PC-3 (cell line): Measurements from ENCODE around the gene TTC23L. TPM values are rescaled to one million over a fixed set of nuclear protein-coding genes. Genes with fewer than 3 reads are reported as not detected.

Source experiments
- ATAC-seq: fragments of 200-7000 bp; cut with Tn5 transposase; 2 replicates; pipeline ENCODE4 v1.9.1; 2020; ENCODE audit warnings: mild to moderate bottlenecking, moderate library complexity
- BruUV-seq: library from RNA; stranded (reverse); fragments of 400-500 nt; replicated peaks from 2 replicates; lab custom pipeline; 2021; lab: Mats Ljungman, UMichigan
- CTCF ChIA-PET: fragments of 300-600 bp; sonication (Branson Sonifier 250); formaldehyde crosslinking; loops from one replicate; lab custom pipeline; 2022; ENCODE audit warnings: antibody characterized with exemption; lab: Charles Lee
- POLR2A ChIA-PET: fragments of 300-600 bp; sonication (Branson Sonifier 250); formaldehyde crosslinking; loops from one replicate; lab custom pipeline; 2022; ENCODE audit warnings: antibody characterized with exemption; ENCODE audit not compliant: unreplicated experiment; lab: Charles Lee
- DNase-seq: peaks from one replicate; pipeline ENCODE4 v3.0.0-alpha.2; 2015
- H2AFZ ChIP-seq: fragments of 300-600 bp; sonication (generic); 2 replicates; pipeline ENCODE4 v1.6.0; 2016; ENCODE audit warnings: antibody characterized with exemption, low read length
- H3F3A ChIP-seq: fragments of 300-600 bp; sonication (generic); one replicate; pipeline ENCODE4 v1.6.0; 2017; ENCODE audit warnings: antibody characterized with exemption, low read length, control low read depth, mild to moderate bottlenecking; ENCODE audit not compliant: unreplicated experiment
- H3K27ac ChIP-seq: fragments of 300-600 bp; sonication (generic); 2 replicates; pipeline ENCODE4 v1.5.1; 2016; ENCODE audit warnings: mild to moderate bottlenecking, low read length
- H3K27me3 ChIP-seq: fragments of 300-600 bp; sonication (generic); 2 replicates; pipeline ENCODE4 v1.6.1; 2016; ENCODE audit warnings: low read length, mixed read lengths
- H3K36me3 ChIP-seq: fragments of 300-600 bp; sonication (generic); 2 replicates; pipeline ENCODE4 v1.6.1; 2016; ENCODE audit warnings: low read depth, mixed run types, low read length, mixed read lengths
- H3K4me1 ChIP-seq: fragments of 300-600 bp; sonication (generic); 2 replicates; pipeline ENCODE4 v1.5.1; 2016; ENCODE audit warnings: low read length; ENCODE audit not compliant: insufficient read depth
- H3K4me2 ChIP-seq: fragments of 300-600 bp; sonication (generic); 2 replicates; pipeline ENCODE4 v1.6.0; 2016; ENCODE audit warnings: low read length
- H3K4me3 ChIP-seq: fragments of 300-600 bp; sonication (generic); 2 replicates; pipeline ENCODE4 v1.5.1; 2016; ENCODE audit warnings: mild to moderate bottlenecking, low read length, mixed read lengths
- H3K79me2 ChIP-seq: fragments of 300-600 bp; sonication (generic); 2 replicates; pipeline ENCODE4 v1.6.1; 2017; ENCODE audit warnings: low read length, mixed read lengths
- H3K9ac ChIP-seq: fragments of 300-600 bp; sonication (generic); 2 replicates; pipeline ENCODE4 v1.6.0; 2016; ENCODE audit warnings: mild to moderate bottlenecking, low read length
- H3K9me2 ChIP-seq: fragments of 300-600 bp; sonication (generic); replicated peaks from 2 replicates; pipeline ENCODE4 v1.6.1; 2016; ENCODE audit warnings: mixed run types, low read length, mixed read lengths
- H3K9me3 ChIP-seq: fragments of 300-600 bp; sonication (generic); 2 replicates; pipeline ENCODE4 v1.6.1; 2016; ENCODE audit warnings: low read length, mixed read lengths
- H4K20me1 ChIP-seq: fragments of 300-600 bp; sonication (generic); 2 replicates; pipeline ENCODE4 v1.6.1; 2016; ENCODE audit warnings: low read length, mixed read lengths
- CTCF ChIP-seq: fragments of 300-600 bp; sonication (generic); conservative IDR thresholded peaks from 2 replicates; pipeline ENCODE4 v1.5.1; 2017; ENCODE audit warnings: antibody characterized with exemption, low read depth, mild to moderate bottlenecking, low read length
- EZH2 ChIP-seq: fragments of 300-600 bp; sonication (generic); IDR thresholded peaks from one replicate; pipeline ENCODE4 v1.6.1; 2017; ENCODE audit warnings: antibody characterized with exemption, mild to moderate bottlenecking, low read length; ENCODE audit not compliant: unreplicated experiment
- EZH2phosphoT487 ChIP-seq: fragments of 300-600 bp; sonication (generic); IDR thresholded peaks from 2 replicates; pipeline ENCODE4 v1.6.1; 2018; ENCODE audit warnings: mild to moderate bottlenecking, antibody characterized with exemption, low read length, borderline replicate concordance
- intact Hi-C: fragments of 100-400 bp; cut with micrococcal nuclease; formaldehyde crosslinking; loops from 2 replicates; pipeline ENCODE4 v1.9.0; 2023
- total RNA-seq: library from RNA; depleted of rRNA; stranded (reverse); fragments of >200 nt; gene quantifications from 2 replicates; pipeline ENCODE4 v1.2.3, GENCODE V29; 2014

TTC23L gene
- total RNA-seq, 1 experiment from 2014 or later = 0.84 TPM

DNA sequence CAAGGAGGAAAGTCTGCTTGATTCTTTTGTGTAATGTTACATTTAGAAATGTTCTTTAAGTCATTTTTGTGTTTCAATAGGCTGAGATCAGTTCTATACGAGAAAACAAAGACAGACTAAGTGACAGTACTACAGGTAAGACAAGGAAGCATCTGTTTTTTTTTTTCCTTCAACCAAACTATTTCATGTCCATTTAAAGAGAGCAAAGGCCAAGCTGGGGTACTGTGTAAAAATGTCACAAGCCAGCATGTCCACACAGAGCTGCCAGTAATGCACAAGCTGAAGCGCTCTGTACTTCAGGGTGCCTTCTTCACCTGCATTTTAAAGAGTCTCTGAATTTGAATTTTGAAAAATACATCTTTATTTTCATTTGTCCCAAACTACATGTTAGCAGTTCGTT is 20.2 kb upstream of the TTC23L start:
- Histone ChIP-seq H4K20me1 (no peaks in the 10 kb centered on the region), H3K9ac (no peak overlapping the region), H3K36me3 (peaks cover 56% of the 10 kb centered on the region), H3K27me3 (no peaks in the 10 kb centered on the region), H3K27ac (no peak overlapping the region), H3K79me2 (no peaks in the 10 kb centered on the region), H2AFZ (no peak overlapping the region), H3K4me1 (no peaks in the 10 kb centered on the region), H3K9me2 (no peaks in the 10 kb centered on the region), H3K4me2 (no peak overlapping the region), H3K9me3 (no peaks in the 10 kb centered on the region), H3K4me3 (no peak overlapping the region), H3F3A (no peaks in the 10 kb centered on the region)
- intact Hi-C loops = no loop called here
- no TSS peak for BruUV-seq
- ATAC-seq (no peak), DNase-seq (no peak)
- ChIA-PET POLR2A (no interaction called here), CTCF (no interaction called here)
- TF ChIP-seq EZH2phosphoT487 (no peak), CTCF (no peak)

GRCh38 chr5:34820593-34820992 is 18.4 kb upstream of the TTC23L start:
- Histone ChIP-seq H3K9me2 (no peaks in the 10 kb centered on the region), H3K36me3 (peaks cover 58% of the 10 kb centered on the region), H3K4me2 (no peak overlapping the region), H2AFZ (no peak overlapping the region), H4K20me1 (no peaks in the 10 kb centered on the region), H3K27ac (no peak overlapping the region), H3K27me3 (no peaks in the 10 kb centered on the region), H3F3A (no peaks in the 10 kb centered on the region), H3K79me2 (no peaks in the 10 kb centered on the region), H3K9ac (no peak overlapping the region), H3K4me1 (no peaks in the 10 kb centered on the region), H3K9me3 (no peaks in the 10 kb centered on the region), H3K4me3 (no peak overlapping the region)
- intact Hi-C loops = no loop called here
- no peak for DNase-seq
- no TSS peak for BruUV-seq
- TF ChIP-seq EZH2 (no peak), EZH2phosphoT487 (no peak), CTCF (no peak)
- POLR2A ChIA-PET = no interaction called here
- CTCF ChIA-PET = no interaction called here
- ATAC-seq = no peak

DNA sequence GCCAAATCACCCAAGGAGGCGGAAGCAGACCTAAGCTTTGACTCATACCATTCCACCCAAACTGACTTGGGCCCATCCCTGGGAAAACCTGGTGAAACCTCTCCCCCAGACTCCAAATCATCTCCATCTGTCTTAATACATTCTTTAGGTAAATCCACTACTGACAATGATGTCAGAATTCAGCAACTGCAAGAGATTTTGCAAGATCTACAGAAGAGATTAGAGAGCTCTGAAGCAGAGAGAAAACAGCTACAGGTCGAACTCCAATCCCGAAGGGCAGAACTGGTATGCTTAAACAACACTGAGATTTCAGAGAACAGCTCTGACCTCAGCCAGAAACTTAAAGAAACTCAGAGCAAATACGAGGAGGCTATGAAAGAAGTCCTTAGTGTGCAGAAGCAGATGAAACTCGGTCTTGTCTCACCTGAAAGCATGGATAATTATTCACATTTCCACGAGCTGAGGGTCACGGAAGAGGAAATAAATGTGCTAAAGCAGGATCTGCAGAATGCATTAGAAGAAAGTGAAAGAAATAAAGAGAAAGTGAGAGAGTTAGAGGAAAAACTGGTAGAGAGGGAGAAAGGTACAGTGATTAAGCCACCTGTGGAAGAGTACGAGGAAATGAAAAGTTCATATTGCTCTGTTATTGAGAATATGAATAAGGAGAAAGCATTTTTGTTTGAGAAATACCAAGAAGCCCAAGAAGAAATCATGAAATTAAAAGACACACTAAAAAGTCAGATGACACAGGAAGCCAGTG is 15.8 kb upstream of the TTC23L start:
- H2AFZ ChIP-seq = no peak overlapping the region
- no peak overlapping the region for H3K9ac ChIP-seq
- H3K27ac ChIP-seq = no peak overlapping the region
- H3K4me2 ChIP-seq = no peak overlapping the region
- H3K36me3 ChIP-seq = peaks cover 74% of the 10 kb centered on the region
- ChIA-PET CTCF (no interaction called here), POLR2A (no interaction called here)
- no peaks in the 10 kb centered on the region for H3K79me2 ChIP-seq
- TF ChIP-seq CTCF = no peak
- no peak for TF ChIP-seq EZH2
- no peak for TF ChIP-seq EZH2phosphoT487
- no peaks in the 10 kb centered on the region for H4K20me1 ChIP-seq
- H3K9me2 ChIP-seq = no peaks in the 10 kb centered on the region
- H3K27me3 ChIP-seq = no peaks in the 10 kb centered on the region
- intact Hi-C loops = no loop called here
- no TSS peak for BruUV-seq
- H3K9me3 ChIP-seq = no peaks in the 10 kb centered on the region
- no peaks in the 10 kb centered on the region for H3K4me1 ChIP-seq
- no peaks in the 10 kb centered on the region for H3F3A ChIP-seq
- no peak for ATAC-seq
- DNase-seq = no peak
- H3K4me3 ChIP-seq = no peak overlapping the region
